Measurements from ENCODE around the gene ORAI2.

ORAI2 gene

DNA sequence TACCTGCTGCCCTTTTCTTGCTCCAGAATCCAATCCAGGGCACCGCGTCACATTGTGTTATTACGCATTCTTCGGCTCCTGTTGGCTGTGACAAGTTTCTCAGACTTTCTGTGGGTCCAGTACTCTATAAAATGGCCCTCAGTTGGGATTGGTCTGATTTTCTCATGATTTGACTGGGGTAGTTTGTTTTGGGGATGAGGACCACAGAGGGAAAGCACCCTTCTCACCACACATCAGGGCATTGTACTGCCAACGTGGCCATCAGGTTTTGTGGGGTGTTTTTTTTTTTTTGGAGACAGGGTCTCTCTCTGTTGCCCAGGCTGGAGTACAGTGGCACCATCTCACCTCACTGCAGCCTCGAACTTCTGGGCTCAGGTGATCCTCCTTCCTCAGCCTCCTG is 17.0 kb upstream of the ORAI2 start:
- no peak for DNase-seq

DNA sequence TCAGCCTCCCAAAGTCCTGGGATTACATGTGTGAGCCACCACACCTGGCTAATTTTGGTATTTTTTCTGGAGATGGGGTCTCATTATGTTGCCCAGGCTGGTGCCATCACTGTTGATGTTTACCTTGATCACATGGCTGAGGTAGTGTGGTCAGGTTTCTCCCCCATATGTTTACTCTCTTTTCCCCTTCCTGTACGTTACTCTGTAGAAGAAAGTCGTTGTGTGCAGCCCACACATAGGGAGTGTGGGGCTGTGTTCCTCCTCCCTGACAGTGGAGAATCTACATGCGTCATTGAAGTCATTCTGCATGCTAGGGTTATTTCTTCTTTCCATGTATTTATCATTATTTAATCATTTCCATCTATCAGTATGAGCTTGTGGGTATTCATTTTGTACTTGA is 16.3 kb upstream of the ORAI2 start:
- DNase-seq, result no peak

DNA sequence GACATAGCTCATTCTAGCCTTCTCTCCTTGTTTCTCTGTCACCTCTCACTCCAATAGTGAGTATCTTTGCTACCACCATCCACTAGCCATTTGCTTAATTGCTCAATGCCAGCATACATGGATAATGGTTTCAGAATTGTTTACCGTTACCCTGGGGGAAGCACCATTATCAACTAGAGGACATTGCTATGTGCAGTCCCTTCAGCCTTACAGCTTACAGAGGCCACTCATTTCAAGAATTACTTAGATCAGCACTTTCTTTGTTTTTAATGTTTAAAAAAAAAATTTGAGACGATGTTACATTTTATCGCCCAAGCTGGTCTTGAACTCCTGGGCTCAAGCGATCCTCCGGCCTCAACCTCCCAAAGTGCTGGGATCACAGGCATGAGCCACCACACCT is 14.8 kb upstream of the ORAI2 start:
- DNase-seq, result no peak

DNA sequence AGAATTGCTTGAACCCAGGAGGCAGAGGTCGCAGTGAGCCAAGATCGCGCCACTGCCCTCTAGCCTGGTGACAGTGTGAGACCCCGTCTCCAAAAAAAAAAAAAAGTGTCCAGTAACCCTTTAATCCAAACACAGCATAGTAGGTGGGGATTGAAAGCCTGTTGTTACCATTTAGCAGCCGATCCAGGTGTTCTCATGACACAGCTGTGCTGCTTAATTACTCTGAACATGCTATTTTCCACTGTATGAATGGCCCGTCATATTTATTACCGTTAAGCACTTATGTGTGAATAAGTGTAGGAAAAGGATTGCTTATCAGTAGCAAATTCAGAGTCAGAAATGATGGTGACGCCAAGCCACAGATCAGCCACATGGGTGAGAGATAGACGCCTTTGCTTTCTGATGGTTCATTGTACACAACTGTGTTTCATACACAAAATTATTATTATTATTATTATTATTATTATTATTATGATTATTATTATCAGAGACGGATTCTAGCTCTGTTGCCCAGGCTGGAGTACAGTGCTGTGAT is 11.6 kb upstream of the ORAI2 start:
- no peak for DNase-seq

DNA sequence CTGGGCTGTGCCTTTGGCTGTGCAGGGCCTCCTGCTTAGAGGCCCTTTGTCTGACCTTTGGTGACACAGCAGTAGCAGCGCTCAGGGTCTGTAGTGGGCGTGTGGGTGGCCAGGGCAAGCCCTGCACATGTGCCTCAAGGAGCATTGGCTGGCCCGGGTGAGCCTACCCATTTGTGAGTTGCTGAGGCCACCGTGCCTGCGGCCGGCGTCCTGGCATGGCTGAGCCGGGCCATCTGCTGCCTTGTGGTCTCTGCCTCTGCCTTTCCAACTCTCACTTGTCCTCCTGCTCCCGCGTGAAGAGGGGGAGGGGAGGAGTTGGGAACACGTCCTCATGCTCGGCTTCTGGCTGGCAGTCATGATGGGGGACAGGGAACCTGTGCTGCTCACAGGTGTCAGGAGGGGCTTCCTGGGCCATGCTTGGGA is 9.2 kb upstream of the ORAI2 start:
- DNase-seq, result no peak

DNA sequence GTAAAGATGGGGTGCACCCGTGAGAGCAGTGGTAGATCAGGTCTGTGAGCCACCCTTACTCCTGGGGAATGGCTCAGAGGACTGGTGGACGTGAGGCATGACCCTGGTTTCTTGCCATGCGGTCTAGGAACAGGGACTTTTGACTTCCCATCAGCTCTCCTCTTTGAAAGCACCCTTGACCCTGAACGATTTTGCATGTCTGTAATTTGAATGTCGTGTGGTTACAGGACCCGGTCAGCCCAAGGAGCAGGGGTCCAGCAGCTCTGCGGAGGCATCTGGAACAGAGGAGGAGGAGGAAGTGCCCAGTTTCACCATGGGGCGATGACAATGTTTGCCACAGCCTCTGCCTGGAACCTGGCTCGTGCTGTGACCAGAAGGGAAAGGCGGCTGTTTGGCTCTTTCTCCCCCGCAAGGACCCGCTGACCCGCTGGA is 8.6 kb upstream of the ORAI2 start:
- DNase-seq, result no peak

DNA sequence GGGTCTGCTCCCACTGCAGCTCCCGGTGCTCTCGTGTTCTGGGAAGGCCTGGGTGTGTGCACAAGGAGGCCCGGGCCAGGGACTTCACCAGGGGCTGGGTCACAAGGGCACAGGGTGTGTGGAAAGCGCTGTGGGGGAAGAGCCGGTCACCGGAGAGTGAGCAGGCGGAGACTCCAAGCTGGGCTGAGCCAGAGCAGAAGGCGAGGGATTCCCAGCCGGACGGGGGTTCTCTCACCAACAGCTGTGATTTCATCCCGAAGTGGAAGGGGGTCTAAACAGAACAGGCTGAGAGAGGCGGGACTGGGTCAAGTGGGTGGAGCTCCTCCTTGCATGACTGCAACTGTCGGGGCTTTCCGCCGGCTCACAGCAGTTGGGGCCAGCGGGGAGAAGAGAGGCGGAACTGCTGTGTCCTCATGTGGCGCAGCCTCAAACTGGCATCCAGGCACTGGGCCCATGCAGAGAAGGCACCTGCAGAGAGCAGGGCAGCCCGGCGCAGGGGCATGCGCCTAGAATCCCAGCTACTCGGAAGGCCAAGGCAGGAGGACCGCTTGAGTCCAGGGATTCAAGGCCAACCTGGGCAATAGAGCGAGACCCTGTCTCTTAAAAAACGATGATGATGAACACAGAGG is 7.6 kb upstream of the ORAI2 start:
- no peak for DNase-seq

DNA sequence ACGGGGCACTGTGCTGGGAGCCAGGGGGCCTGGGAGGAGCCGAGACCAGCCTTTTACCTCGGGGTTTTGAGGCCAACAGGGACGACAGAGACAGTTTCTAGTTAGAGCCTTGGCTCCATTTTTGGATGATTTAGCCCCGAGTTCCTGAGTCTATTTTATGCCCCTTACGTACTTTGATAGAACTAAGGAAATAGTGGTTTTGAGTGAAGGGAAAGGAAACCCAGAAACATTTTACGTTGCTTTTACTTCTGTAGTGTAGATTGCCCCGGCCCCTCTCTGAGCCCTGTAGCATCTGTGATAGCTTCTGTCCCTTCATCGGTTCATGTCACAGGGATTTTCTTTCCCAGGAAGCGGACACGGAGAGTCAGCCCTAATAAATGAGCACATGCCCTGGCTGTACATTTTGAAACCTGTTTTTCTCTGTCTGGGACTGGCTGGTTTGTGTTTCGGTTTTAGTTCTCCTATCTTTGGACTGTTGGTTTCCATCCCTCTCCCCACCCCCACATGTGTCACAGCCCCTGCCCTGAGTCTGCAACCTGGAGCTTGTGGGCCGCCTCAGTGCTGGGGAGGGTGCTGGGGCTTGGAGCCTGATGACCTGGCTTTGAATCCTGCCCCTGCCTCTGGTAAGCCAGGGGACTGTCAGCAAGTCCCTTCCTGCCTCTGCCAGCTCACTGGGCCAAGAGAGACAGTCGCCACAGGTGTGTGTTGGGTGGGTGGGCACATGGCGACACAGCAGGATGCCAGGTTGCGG is 6.9 kb upstream of the ORAI2 start:
- DNase-seq, result no peak

DNA sequence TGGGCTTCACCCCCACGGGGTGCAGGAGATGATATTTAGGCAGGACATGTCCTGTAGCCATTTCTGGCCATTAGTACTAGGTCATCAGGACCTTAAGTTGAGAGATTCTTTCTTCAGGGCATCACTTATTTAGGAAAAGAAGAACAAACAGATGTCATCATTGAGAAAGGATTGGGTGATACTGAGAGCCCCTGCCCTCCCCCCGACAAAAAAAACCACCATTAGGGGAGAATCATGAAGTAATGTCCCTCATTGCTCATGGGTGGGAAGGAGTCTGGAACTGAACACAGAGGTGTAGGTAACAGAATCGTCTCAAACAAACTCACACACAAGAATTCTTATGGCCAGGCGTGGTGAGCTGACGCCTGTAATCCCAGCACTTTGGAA is 6.4 kb upstream of the ORAI2 start:
- DNase-seq, result no peak

DNA sequence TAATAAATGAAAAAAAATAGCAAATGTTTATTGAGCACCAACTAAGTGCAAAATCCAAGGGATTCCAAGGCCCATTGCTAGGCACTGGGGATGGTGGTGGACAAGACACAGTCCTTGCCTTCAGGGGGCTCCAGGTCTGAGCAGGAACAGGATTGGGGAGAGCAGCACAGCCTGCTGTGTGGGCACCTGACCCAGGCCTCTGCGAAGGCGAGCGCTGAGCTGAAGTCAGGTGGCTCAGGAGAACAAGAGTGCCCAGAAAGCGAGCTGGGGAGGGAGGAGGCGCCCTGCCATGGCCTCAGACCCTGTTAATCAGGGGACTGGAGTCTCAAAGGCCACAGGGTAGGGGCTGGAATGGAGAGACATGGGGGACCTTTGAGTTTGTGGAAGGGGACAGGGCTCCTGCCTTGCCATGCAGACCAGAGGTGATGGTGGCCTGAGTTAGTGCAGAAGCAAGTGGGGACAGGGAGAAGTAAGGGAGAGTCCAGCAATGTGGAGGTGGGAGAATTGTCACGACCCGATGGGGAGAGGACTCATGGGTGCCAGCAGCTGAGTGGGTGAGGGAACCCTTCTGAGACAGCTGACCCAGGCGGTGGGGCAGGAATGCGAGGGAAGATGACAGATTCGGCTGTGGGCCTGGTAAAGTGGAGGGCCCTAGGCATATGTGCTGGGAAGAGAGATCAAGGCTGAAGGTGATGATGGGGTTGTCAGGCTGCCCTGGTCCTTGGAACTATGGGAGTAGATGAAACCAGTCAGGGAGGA is 4.1 kb upstream of the ORAI2 start:
- no peak for DNase-seq

DNA sequence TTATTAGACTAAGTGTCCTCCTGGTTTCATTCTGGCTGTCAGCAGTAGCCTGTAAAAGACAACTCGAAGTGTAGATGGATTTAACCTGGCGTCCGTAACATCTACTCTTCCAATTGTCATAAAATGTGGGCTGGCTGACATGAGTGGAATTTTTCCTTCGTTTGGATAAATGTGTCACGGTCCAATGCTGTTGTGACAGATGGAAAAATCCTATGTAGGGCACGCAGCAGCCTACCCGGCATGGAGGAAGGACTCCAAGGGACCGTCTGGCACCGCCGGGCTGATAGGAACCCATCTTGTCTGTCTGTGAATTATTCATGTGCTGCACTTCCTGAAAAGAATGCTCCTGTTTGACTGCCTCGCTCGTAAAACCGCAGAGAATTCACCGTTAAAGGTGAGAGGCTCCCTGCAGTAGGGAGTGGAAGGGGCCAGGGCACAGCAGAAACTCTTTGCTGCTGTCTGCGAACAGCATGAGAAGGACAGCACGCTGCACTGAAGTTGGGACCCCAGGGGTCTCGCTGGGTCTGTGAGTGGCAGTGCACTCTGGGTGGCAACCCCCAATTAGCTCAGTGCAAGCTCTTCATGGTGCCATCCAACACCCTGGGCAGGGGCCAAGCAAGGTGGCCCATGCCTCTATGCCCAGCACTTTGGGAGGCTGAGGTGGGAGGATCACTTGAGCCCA is 1.6 kb upstream of the ORAI2 start:
- no peak for DNase-seq

DNA sequence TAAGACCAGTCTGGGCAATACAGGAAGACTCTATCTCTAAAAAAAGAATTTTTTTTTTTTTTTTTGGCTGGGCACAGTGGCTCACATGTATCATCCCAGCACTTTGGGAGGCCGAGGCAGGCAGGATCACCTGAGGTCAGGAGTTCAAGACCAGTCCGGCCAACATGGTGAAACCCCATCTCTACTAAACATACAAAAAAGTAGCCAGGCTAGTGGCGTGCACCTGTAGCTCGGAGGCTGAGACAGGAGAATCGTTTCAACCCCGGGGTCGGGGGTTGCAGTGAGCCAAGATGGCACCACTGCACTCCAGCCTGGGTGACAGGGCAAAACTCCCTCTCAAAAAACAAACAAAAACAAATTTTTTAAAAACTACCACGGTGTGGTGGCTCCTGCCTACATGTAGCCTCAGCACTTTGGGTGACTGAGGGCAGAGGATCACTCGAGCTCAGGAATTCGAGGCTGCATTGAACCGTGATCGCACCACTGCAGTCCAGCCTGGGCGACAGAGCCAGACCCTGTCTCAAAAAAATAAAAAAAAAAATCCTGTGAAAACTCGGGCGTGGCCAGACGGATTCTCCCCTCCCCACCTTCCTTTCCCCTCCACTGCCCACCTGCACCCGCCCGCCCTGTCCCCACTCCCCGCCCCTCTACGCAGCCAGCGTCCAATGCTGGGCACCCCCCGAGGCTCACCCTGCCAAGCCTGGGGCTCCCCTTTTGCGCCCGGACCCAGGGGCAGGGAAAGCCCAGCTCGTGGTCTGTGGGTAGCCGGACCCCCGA is 745 bp upstream of the ORAI2 start:
- DNase-seq, result peak; percentile 55

DNA sequence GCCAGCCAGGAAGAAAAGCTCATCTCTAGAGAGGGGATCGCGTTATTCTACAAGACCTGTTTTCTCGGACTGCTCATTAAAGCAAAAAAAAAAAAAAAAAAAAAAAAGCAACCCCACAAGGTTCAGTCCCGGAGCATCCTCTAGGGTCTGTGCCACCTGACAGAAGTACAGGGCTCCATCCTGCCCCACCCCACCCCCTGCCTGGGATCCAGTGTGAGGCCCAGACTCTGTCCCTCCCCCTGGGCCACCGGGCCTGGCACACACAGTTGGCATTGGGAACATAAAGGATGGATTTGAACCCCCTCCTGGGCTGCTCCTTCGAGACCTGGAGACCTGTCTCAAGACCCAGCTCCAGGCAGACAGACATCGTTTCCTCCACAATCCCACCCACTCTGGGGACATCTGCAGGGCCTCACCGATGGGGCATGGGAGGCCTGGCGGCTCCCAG is 688 bp downstream of the ORAI2 start:
- no peak for DNase-seq

DNA sequence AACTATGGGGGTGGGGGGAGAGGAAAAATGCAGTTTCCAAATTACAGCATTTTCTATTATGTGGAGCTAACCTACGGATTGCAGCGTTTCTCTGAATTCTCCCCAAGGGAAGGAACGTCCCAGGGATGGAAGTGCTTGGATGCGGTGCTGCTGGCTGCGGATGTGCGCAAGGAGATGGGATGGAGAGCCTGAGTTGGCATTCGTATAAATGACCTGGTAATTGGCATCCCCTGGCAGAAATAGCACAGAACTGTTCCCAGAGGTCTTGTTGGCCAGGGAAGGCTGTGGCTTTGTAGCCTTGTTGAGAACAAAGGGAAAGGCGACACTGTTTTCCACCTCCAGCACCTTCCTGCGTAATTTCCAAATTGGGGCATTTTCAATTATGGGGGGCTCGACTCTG is 2.7 kb downstream of the ORAI2 start:
- no peak for DNase-seq

DNA sequence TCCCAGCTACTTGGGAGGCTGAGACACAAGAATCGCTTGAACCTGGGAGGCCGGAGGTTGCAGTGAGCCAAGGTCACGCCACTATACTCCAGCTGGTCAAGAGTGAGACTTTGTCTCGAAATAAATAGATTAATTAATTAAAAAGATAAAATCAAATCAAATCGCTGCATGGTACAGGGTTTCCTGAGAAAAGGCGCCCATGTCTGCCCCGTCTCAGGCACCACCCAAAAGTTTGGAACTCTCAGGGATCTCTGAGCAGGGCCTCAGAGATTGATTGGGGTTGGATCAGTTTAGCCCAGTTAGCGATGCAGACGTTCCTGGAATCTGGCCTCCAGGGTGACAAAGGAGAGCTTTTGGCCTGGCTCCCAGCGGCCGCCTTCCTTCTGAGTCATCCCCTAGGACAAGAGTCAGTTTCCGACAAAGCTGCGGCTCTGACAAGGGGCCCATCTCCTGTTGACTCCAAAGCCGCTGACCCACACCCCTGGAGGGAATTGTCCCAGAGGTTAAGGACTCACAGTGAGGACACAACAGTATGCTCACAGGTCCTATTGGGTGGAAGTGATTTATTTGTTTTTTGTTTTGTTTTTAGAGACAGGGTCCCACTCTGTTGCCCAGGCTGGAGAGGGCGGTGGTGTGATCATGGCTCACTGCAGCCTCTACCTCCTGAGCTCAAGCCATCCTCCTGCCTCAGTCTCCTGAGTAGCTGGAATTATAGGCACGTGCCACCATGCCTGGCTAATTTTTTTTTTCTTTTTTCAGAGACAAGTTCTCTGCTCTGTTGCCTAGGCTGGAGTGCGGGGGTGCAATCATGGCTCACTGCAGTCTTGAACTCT is 6.8 kb downstream of the ORAI2 start:
- DNase-seq, result no peak

DNA sequence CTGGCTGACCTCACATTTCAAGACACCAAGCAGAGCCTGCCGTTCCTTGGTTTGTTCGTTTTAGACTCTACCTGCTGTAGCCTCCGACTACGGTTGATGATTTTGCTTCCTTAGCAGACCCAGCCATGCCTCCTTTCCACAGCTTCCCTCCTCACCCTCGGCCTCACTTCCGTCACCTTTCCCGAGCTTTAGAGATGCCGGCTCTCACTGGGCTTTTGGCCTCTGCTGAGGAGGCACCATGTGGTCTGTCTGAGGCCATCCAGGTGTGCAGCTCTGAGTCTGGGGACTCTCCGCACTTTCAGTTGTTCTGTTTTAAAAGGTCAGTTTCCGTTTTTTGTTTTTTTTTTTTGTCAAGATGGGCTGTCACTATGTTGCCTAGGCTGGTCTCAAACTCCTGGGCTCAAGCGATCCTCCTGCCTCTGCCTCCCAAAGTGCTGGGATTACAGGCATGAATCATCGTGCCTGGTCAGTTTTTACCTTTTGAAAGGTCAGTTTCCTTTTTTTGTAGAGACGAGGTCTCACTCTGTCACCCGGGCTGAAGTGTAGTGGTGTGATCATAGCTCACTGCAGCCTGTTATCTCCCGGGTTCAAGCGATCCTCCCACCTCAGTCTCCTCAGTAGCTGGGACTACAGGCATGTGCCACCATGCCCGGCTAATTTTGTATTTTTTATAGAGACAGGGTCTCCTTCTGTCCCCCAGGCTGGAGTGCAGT is 11.7 kb downstream of the ORAI2 start:
- DNase-seq, result no peak

DNA sequence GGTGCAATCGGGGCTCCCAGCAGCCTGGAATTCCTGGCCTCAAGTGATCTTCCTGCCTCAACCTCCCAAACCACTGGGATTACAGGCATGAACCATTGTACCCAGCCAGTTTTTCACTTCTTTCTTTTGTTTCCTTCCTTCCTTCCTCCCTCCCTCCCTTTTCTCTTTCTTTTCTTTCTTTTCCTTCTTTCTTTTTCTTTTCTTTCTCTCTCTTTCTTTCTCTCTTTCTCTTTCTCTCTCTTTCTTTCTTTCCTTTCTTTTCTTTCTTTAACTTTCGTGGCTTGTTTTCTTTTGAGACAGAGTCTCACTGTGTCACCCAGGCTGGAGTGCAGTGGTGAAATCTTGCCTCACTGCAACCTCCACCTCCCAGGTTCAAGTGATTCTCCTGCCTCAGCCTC is 12.3 kb downstream of the ORAI2 start:
- no peak for DNase-seq

DNA sequence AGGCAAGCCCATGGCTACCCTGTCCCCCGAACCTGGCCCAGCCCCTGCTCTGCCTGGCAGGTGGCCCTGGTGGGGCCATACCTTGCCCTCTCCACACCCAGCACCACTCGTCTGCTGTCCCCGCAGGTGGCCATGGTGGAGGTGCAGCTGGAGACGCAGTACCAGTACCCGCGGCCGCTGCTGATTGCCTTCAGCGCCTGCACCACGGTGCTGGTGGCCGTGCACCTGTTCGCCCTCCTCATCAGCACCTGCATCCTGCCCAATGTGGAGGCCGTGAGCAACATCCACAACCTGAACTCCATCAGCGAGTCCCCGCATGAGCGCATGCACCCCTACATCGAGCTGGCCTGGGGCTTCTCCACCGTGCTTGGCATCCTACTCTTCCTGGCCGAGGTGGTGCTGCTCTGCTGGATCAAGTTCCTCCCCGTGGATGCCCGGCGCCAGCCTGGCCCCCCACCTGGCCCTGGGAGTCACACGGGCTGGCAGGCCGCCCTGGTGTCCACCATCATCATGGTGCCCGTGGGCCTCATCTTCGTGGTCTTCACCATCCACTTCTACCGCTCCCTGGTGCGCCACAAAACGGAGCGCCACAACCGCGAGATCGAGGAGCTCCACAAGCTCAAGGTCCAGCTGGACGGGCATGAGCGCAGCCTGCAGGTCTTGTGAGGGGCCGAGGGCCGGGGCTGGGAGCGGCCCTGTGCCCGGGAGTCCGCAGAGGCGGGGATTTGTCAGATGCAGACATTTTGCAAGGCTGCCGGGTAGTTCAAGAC is 13.2 kb downstream of the ORAI2 start:
- no peak for DNase-seq

DNA sequence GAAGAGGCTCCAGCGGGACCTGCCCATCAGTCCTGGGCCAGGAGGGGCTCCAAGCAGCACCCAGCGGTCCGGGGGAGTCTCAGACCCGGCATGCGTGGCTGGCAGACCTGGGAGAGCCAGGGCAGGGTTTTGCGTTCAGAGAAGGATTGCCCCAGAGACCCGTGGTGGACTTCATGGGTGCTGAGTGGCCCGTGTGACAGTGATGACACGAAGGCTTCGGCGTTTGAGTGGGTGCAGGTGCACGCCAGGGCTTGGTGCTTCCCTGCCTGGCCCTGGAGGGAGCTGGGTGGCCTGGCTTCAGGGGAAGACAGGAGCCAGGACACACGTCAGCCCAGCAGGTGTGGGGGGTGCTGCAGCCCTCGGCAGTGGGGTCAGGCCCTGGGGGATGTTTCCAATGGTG is 13.9 kb downstream of the ORAI2 start:
- DNase-seq, result no peak

DNA sequence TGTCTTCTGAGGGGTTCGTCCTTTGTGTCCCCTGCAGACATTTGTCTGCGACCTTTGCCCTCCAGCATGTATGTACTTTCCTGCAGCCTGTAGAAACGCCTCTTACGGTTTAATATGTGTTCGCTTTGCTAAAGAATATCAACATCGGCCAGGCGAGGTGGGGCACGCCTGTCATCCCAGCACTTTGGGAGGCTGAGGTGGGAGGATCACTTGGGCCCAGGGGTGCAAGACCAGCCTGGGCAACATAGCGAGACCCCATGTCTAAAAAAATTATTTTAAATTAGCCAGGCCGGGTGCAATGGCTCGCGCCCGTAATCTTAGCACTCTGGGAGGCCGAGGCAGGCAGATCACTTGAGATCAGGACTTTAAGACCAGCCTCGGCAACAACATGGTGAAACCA is 15.8 kb downstream of the ORAI2 start:
- no peak for DNase-seq

Measured in NCI-H146 (cell line).